Naive thymus-derived CD4-positive, alpha-beta T cell (primary cell): ENCODE measurements around the gene MGAT5B. TPM values are rescaled to one million over a fixed set of nuclear protein-coding genes. Genes with fewer than 3 reads are reported as not detected.
"Not testable (repeated sequence)": the region's sequence is repeated elsewhere in the genome, so short reads cannot be mapped to it uniquely, and the experiment has no call there.

ENCODE experiments used
- ATAC-seq: fragments of 150-1000 bp; cut with Tn5 transposase; 2 replicates; pipeline ENCODE4 v1.10.0; 2021; ENCODE audit warnings: mild to moderate bottlenecking, moderate library complexity
- CTCF ChIA-PET: fragments of 350-600 bp; sonication (Branson Sonifier 250); formaldehyde crosslinking; loops from one replicate; lab custom pipeline; 2021; ENCODE audit warnings: antibody characterized with exemption; lab: Charles Lee
- POLR2A ChIA-PET: fragments of 350-600 bp; sonication (Branson Sonifier 250); formaldehyde crosslinking; loops from one replicate; lab custom pipeline; 2021; ENCODE audit warnings: antibody characterized with exemption, inconsistent platforms; lab: Charles Lee
- DNase-seq, 9 donors: peaks; one replicate each; pipeline versions ENCODE4 v3.0.0 to v3.0.0-alpha.2; 2020 to 2022; ENCODE audit warnings: mixed read lengths in 1 of 9
- H3K27ac ChIP-seq: one replicate; pipeline ENCODE4 v1.7.0; 2013; ENCODE audit warnings: mild to moderate bottlenecking, low read depth, low read length, moderate library complexity
- H3K27me3 ChIP-seq, 2 donors: one replicate each; pipeline ENCODE4 v1.7.0; 2013; ENCODE audit warnings: low read length in 2 of 2, mild to moderate bottlenecking in 2 of 2, moderate library complexity in 2 of 2; ENCODE audit not compliant: control insufficient read depth in 2 of 2, insufficient read depth in 2 of 2
- H3K36me3 ChIP-seq, 3 experiments: 1 replicate in 2 of 3; 2 replicates in 1 of 3; pipeline ENCODE4 v1.7.0; 2013; ENCODE audit warnings: low read length in 3 of 3, mild to moderate bottlenecking in 3 of 3, moderate library complexity in 1 of 3; ENCODE audit not compliant: insufficient read depth in 3 of 3, control insufficient read depth in 2 of 3
- H3K4me1 ChIP-seq, 2 donors: one replicate each; pipeline ENCODE4 v1.7.0; 2013; ENCODE audit warnings: low read length in 2 of 2, mild to moderate bottlenecking in 2 of 2, moderate library complexity in 1 of 2; ENCODE audit not compliant: control insufficient read depth in 2 of 2, insufficient read depth in 2 of 2
- H3K4me3 ChIP-seq: 2 replicates; pipeline ENCODE4 v1.7.0; 2013; ENCODE audit warnings: mild to moderate bottlenecking, low read length
- H3K9me3 ChIP-seq, 3 experiments: 1 replicate in 2 of 3; 2 replicates in 1 of 3; pipeline ENCODE4 v1.7.0; 2013; ENCODE audit warnings: low read length in 3 of 3; ENCODE audit not compliant: control insufficient read depth in 2 of 3
- H3K27ac Mint-ChIP-seq, 9 donors: one replicate each; pipeline ENCODE4 v1.8.0; 2020 to 2022; ENCODE audit warnings: mixed read lengths in 9 of 9, mild to moderate bottlenecking in 8 of 9, moderate library complexity in 5 of 9, inconsistent platforms in 2 of 9
- H3K27me3 Mint-ChIP-seq, 5 donors: one replicate each; pipeline ENCODE4 v1.8.0; 2021 to 2022; ENCODE audit warnings: mixed read lengths in 5 of 5, mild to moderate bottlenecking in 1 of 5
- H3K36me3 Mint-ChIP-seq, 5 donors: one replicate each; pipeline ENCODE4 v1.8.0; 2020 to 2022; ENCODE audit warnings: mixed read lengths in 5 of 5, mild to moderate bottlenecking in 3 of 5, inconsistent platforms in 1 of 5
- H3K4me1 Mint-ChIP-seq, 7 donors: one replicate each; pipeline ENCODE4 v1.8.0; 2020 to 2022; ENCODE audit warnings: mixed read lengths in 7 of 7, mild to moderate bottlenecking in 3 of 7, inconsistent platforms in 1 of 7
- H3K4me3 Mint-ChIP-seq, 10 donors: one replicate each; pipeline ENCODE4 v1.8.0; 2020 to 2022; ENCODE audit warnings: mild to moderate bottlenecking in 10 of 10, mixed read lengths in 10 of 10, moderate library complexity in 6 of 10, inconsistent platforms in 2 of 10
- H3K9me3 Mint-ChIP-seq, 11 donors: one replicate each; pipeline ENCODE4 v1.8.0; 2020 to 2022; ENCODE audit warnings: mixed read lengths in 11 of 11, mild to moderate bottlenecking in 4 of 11, inconsistent platforms in 1 of 11, moderate library complexity in 1 of 11
- intact Hi-C, 2 donors: fragments of 100-400 bp; cut with micrococcal nuclease; formaldehyde crosslinking; loops; one replicate each; pipeline ENCODE4 v1.15.1; 2023
- polyA plus RNA-seq, 2 donors: library from polyadenylated mRNA; unstranded; fragments of 300-500 nt; fragmentation: Illumina TruSeq; gene quantifications; one replicate each; pipeline ENCODE4 v1.2.3, GENCODE V29; 2021
- total RNA-seq, 6 experiments: library from RNA in 5 of 6; stranded (reverse) in 5 of 6; gene quantifications; 1 replicate in 5 of 6; 2 replicates in 1 of 6; pipeline ENCODE4 v1.2.3 and lab custom pipeline; 2021 to 2026

Gene MGAT5B
- total and polyA plus RNA-seq, 7 experiments from 2014 or later = 0.12 to 3.7 (median 1.5) TPM; not detected in 1

GRCh38 chr17:76966486-76967181, 98.4 kb downstream of the MGAT5B start:
- H3K9me3 Mint-ChIP-seq = no peaks in the 10 kb centered on the region
- Histone ChIP-seq H3K36me3 (no peaks in the 10 kb centered on the region), H3K9me3 (no peaks in the 10 kb centered on the region), H3K27ac (no peak overlapping the region), H3K4me3 (no peak overlapping the region), H3K4me1 (peaks cover 7 to 12% of the 10 kb centered on the region in 2 donors), H3K27me3 (no peaks in the 10 kb centered on the region)
- DNase-seq (no peak), ATAC-seq (no peak)
- H3K27ac Mint-ChIP-seq = peak overlapping the region in 2 of 9 donors; percentile 11 to 53
- H3K27me3 Mint-ChIP-seq = peaks cover 0 to 51% (median 8%) of the 10 kb centered on the region in 5 donors
- ChIA-PET CTCF (interaction anchor here (0.6 kb wide), 1 partner anchor 90 kb away, joined by 3 read pairs; no protein-coding TSS in a partner anchor), POLR2A (interaction anchor here (0.5 to 1.0 kb wide), 3 partner anchors 10 to 505 kb away, joined by 3 to 4 read pairs (median 3); no protein-coding TSS in a partner anchor)
- H3K4me3 Mint-ChIP-seq = no peak overlapping the region
- intact Hi-C loops = no loop called here
- H3K4me1 Mint-ChIP-seq = peaks cover 9 to 37% (median 17%) of the 10 kb centered on the region in 7 donors
- peaks cover 0 to 7% (median 0%) of the 10 kb centered on the region in 5 donors for H3K36me3 Mint-ChIP-seq

DNA sequence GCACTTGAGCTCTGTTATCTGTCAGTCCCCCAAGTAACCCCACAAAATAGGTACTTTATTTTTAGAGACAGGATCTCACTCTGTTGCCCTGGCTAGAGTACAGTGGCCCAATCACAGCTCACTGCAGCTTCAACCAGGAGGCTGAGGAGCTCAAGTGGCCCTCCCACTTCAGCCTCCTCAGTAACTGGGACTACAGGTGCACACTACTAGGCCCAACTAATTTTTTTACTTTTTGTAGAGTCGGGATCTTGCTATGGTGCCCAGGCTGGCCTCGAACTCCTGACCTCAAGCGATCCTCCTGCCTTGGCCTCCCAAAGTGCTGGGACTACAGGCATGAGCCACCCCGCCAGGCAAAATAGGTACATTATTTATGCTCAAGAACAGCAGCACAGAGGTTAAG, 99.6 kb downstream of the MGAT5B start:
- Mint-ChIP-seq H3K4me1 (peaks cover 9 to 37% (median 17%) of the 10 kb centered on the region in 7 donors), H3K4me3 (peak overlapping the region in 7 of 10 donors; percentile 3 to 92 (median 85)), H3K27me3 (peaks cover 0 to 51% (median 8%) of the 10 kb centered on the region in 5 donors), H3K36me3 (peaks cover 0 to 5% (median 0%) of the 10 kb centered on the region in 5 donors), H3K9me3 (no peaks in the 10 kb centered on the region), H3K27ac (peak overlapping the region in 3 of 9 donors; percentile 6 to 81 (median 61))
- Histone ChIP-seq H3K9me3 (no peaks in the 10 kb centered on the region), H3K36me3 (no peaks in the 10 kb centered on the region), H3K27ac (no peak overlapping the region), H3K27me3 (no peaks in the 10 kb centered on the region), H3K4me3 (no peak overlapping the region), H3K4me1 (peaks cover 7 to 12% of the 10 kb centered on the region in 2 donors)
- POLR2A ChIA-PET = interaction anchor here (1.0 kb wide), 1 partner anchor 45 kb away, joined by 3 read pairs; no protein-coding TSS in a partner anchor
- DNase-seq = no peak
- no peak for ATAC-seq
- CTCF ChIA-PET = no interaction called here
- intact Hi-C loops = loop anchor here in 1 of 2 donors (2.0 kb wide), 2 partner anchors 31 to 43 kb away; no protein-coding TSS in a partner anchor

DNA sequence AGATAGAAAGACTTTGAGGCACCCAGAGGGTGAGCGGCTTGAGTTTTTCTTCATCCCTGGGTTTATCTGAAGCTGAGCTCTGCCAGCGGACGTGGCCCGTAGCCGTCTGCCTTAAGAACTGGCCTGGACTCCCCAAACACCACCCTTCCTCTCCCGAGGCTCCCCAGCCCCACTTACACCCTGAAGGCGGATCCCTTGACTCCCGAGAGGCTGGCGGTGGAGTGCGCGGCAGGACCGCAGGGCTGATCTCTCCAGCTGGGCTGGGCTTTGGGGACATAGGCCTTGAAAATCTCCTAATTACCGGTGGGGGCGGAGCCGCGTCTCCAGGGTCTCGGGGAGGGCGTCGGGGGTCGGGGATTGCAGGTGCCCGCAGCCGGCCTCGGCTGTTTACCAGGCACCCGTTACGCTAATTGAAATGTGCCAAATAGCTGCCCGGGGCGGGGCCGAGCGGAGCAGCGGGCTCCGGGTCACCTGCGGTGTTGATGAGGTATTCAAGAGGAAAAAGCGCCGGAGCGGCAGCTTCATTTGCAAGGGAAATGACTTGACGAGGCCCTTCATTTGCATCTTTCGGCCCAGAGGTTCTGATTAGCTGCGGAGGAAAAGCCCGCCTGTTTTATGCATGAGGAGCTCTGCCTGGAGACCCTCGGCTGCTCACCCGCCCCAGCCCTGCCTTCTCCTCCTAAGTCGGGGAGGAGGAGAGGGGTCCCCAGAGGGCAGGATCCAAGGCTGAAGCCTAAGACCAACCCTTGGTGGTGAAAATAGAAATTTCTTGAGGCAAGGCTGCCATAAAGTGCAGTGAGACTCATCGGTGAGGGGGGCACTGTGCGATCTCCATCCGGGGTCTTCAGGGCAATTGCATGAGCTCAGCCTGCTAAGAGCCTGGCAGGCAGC, 100.7 kb downstream of the MGAT5B start:
- POLR2A ChIA-PET = interaction anchor here (0.5 to 1.5 kb wide), 7 partner anchors 12 to 31 kb away, joined by 3 to 5 read pairs (median 4); no protein-coding TSS in a partner anchor
- H3K27me3 ChIP-seq = no peaks in the 10 kb centered on the region
- H3K9me3 ChIP-seq = no peaks in the 10 kb centered on the region
- DNase-seq (peak; percentile 21 to 48 (median 36)), ATAC-seq (peak; percentile 80)
- no peaks in the 10 kb centered on the region for H3K36me3 ChIP-seq
- H3K36me3 Mint-ChIP-seq = peaks cover 0 to 2% (median 0%) of the 10 kb centered on the region in 5 donors
- H3K9me3 Mint-ChIP-seq = no peaks in the 10 kb centered on the region
- peak overlapping the region; percentile 59 for H3K4me3 ChIP-seq
- peak overlapping the region; percentile 11 to 85 (median 54) for H3K27ac Mint-ChIP-seq
- peaks cover 9 to 37% (median 17%) of the 10 kb centered on the region in 7 donors for H3K4me1 Mint-ChIP-seq
- intact Hi-C loops = loop anchor here (1.0 to 2.0 kb wide), 3 partner anchors 29 to 42 kb away; no protein-coding TSS in a partner anchor
- peaks cover 7 to 12% of the 10 kb centered on the region in 2 donors for H3K4me1 ChIP-seq
- peak overlapping the region; percentile 51 for H3K27ac ChIP-seq
- H3K27me3 Mint-ChIP-seq = peaks cover 0 to 56% (median 8%) of the 10 kb centered on the region in 5 donors
- H3K4me3 Mint-ChIP-seq = peak overlapping the region; percentile 74 to 92 (median 86)
- CTCF ChIA-PET = interaction anchor here (0.8 to 1.4 kb wide), 3 partner anchors 9 to 44 kb away, joined by 3 to 4 read pairs (median 3); no protein-coding TSS in a partner anchor

- H3K4me1 Mint-ChIP-seq = peaks cover 9 to 37% (median 17%) of the 10 kb centered on the region in 7 donors
- no peaks in the 10 kb centered on the region for H3K9me3 Mint-ChIP-seq
- ChIA-PET CTCF (interaction anchor here (0.8 to 1.4 kb wide), 3 partner anchors 8 to 43 kb away, joined by 3 to 4 read pairs (median 3); no protein-coding TSS in a partner anchor), POLR2A (interaction anchor here (0.5 to 1.5 kb wide), 6 partner anchors 11 to 31 kb away, joined by 3 to 5 read pairs (median 4); no protein-coding TSS in a partner anchor)
- Histone ChIP-seq H3K4me1 (peaks cover 7 to 12% of the 10 kb centered on the region in 2 donors), H3K36me3 (no peaks in the 10 kb centered on the region), H3K27me3 (no peaks in the 10 kb centered on the region), H3K4me3 (peak overlapping the region; percentile 59), H3K27ac (peak overlapping the region; percentile 51), H3K9me3 (no peaks in the 10 kb centered on the region)
- peaks cover 0 to 2% (median 0%) of the 10 kb centered on the region in 5 donors for H3K36me3 Mint-ChIP-seq
- intact Hi-C loops = loop anchor here (1.0 to 2.0 kb wide), 3 partner anchors 29 to 41 kb away; no protein-coding TSS in a partner anchor
- no peak for DNase-seq
- H3K27me3 Mint-ChIP-seq = peaks cover 0 to 56% (median 8%) of the 10 kb centered on the region in 5 donors
- peak overlapping the region; percentile 74 to 92 (median 86) for H3K4me3 Mint-ChIP-seq
- peak overlapping the region in 6 of 9 donors; percentile 6 to 85 (median 52) for H3K27ac Mint-ChIP-seq
- no peak for ATAC-seq
Observed at GRCh38 chr17:76969598-76970172, 101.5 kb downstream of the MGAT5B start.

DNA sequence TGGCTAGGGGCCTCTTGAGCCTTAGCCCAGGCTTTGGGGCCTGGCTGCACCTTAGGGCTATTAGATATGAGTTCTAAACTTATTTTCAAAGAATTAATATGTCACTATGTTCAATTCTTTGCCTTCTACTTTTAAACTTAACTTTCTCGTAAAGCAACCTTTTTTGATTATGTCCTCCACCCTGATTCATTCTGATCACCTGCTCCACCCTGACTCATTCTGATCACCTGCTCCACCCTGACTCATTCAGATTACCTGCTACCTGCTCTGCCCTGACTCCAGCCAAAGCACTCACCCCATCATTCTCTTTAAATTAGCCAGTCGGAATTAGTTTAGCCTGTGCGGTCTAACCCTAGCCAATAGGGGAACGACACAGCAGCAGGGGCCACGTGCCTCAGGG, 102.0 kb downstream of the MGAT5B start:
- H3K36me3 ChIP-seq, H3K27ac ChIP-seq, H3K36me3 Mint-ChIP-seq, POLR2A ChIA-PET, H3K9me3 ChIP-seq, H3K27me3 ChIP-seq, DNase-seq, H3K4me3 ChIP-seq, CTCF ChIA-PET, H3K9me3 Mint-ChIP-seq, intact Hi-C loops, ATAC-seq: not testable (repeated sequence)
- Mint-ChIP-seq H3K27me3 (peaks cover 0 to 56% (median 8%) of the 10 kb centered on the region in 5 donors), H3K4me1 (peaks cover 9 to 34% (median 17%) of the 10 kb centered on the region in 7 donors), H3K27ac (peak overlapping the region in 3 of 9 donors; percentile 4 to 81 (median 6)), H3K4me3 (peak overlapping the region; percentile 12 to 92 (median 76))
- H3K4me1 ChIP-seq = peaks cover 7 to 12% of the 10 kb centered on the region in 2 donors
